Renal pelvis (tissue), 4 donors: ENCODE data around the gene IFITM5. TPM values are rescaled to one million over a fixed set of nuclear protein-coding genes. Genes with fewer than 3 reads are reported as not detected.
"Not testable (repeated sequence)": the region's sequence is repeated elsewhere in the genome, so short reads cannot be mapped to it uniquely, and the experiment has no call there.

Experiments
- DNase-seq: peaks from one replicate; pipeline ENCODE4 v3.0.0-alpha.2; 2013
- polyA plus RNA-seq, 3 donors: library from polyadenylated mRNA; unstranded; fragments of 120-200 nt; gene quantifications; one replicate each; pipeline ENCODE4 v1.2.1, GENCODE V29; 2013; ENCODE audit not compliant: insufficient read length in 3 of 3

The IFITM5 gene
- polyA plus RNA-seq, 3 donors, result 0.23 to 0.87 (median 0.62) TPM

- no peak for DNase-seq
Observed at GRCh38 chr11:296171-297050, 2.9 kb downstream of the IFITM5 start.

GRCh38 chr11:295351-296170, 3.8 kb downstream of the IFITM5 start:
- DNase-seq, result no peak

GRCh38 chr11:294780-295179, 4.5 kb downstream of the IFITM5 start:
- DNase-seq, result no peak

- no peak for DNase-seq
Observed at GRCh38 chr11:293852-294661, 5.3 kb downstream of the IFITM5 start.

- no peak for DNase-seq
Observed at GRCh38 chr11:293271-293851, 6.0 kb downstream of the IFITM5 start.

GRCh38 chr11:292211-293121, 6.9 kb downstream of the IFITM5 start:
- DNase-seq, result no peak

GRCh38 chr11:291281-292210, 7.8 kb downstream of the IFITM5 start:
- DNase-seq, result no peak

- no peak for DNase-seq
Observed at GRCh38 chr11:290621-291231, 8.6 kb downstream of the IFITM5 start.

GRCh38 chr11:289712-290620, 9.4 kb downstream of the IFITM5 start:
- DNase-seq, result no peak

GRCh38 chr11:289398-289711, 10.0 kb downstream of the IFITM5 start:
- no peak for DNase-seq

- no peak for DNase-seq
Observed at GRCh38 chr11:288478-289397, 10.6 kb downstream of the IFITM5 start, which contains the start of gene PGGHG. PGGHG (plus strand) TSS chr11:289126; CDS start chr11:289817, 691 bp downstream.

- DNase-seq, result no peak
Observed at GRCh38 chr11:287821-288477, 11.4 kb downstream of the IFITM5 start.

- DNase-seq, result not testable (repeated sequence)
Observed at GRCh38 chr11:286977-287820, 12.1 kb downstream of the IFITM5 start.

- no peak for DNase-seq
Observed at GRCh38 chr11:285894-286220, 13.5 kb downstream of the IFITM5 start.
